Fibroblast of lung (primary cell): Measurements from ENCODE around the gene TMEM170A.

ENCODE experiments used
- CTCF ChIP-seq, 2 donors: IDR thresholded peaks in 1 of 2; conservative IDR thresholded peaks in 1 of 2; 1 replicate in 1 of 2; 2 replicates in 1 of 2; pipeline ENCODE4 v1.5.1; 2011 to 2012; ENCODE audit warnings: low read length in 2 of 2, control low read depth in 1 of 2, inconsistent platforms in 1 of 2, low read depth in 1 of 2, mild to moderate bottlenecking in 1 of 2
- EZH2 ChIP-seq: IDR thresholded peaks from 2 replicates; pipeline ENCODE4 v1.5.1; 2012; ENCODE audit warnings: low read length, control low read depth, mild to moderate bottlenecking; ENCODE audit errors: missing control alignments

GRCh38 chr16:75494661-75495075, 30.2 kb upstream of the TMEM170A start:
- TF ChIP-seq CTCF (conservative IDR thresholded peaks at IDR 0.05 in 1 of 2, IDR thresholded peaks at IDR 0.05 in 1 of 2; ENCODE audit: low read depth in 1 of 2, low read length in 2 of 2) (no peak), EZH2 (no peak)
